Myometrial cell (primary cell): ENCODE results near the gene KRTAP13-3. TPM values are rescaled to one million over a fixed set of nuclear protein-coding genes. Genes with fewer than 3 reads are reported as not detected.

Experiments used
- total RNA-seq: library from RNA; depleted of rRNA; stranded (reverse); fragments of >200 nt; gene quantifications from 2 replicates; pipeline ENCODE4 v1.2.3, GENCODE V29; 2015

KRTAP13-3 gene
- not detected in 2 replicates for total RNA-seq

GRCh38 chr21:30425826-30426225 is at the start of gene KRTAP13-3:
Gene KRTAP13-3 (minus strand): TSS chr21:30425926. CDS start chr21:30425912, 14 bp downstream.

GRCh38 chr21:30439975-30440374 is 14.2 kb upstream of the KRTAP13-3 start, which contains the start of gene KRTAP15-1:
Gene KRTAP15-1 (plus strand): TSS chr21:30440275. CDS start chr21:30440328, 53 bp downstream.

GRCh38 chr21:30430170-30430655 is 4.5 kb upstream of the KRTAP13-3 start, which contains the start of gene KRTAP13-4:
Gene KRTAP13-4 (plus strand): TSS chr21:30430220. CDS start chr21:30430276, 56 bp downstream.

GRCh38 chr21:30395731-30396130 is 30.0 kb downstream of the KRTAP13-3 start, which contains the start of gene KRTAP13-1:
Gene KRTAP13-1 (plus strand): TSS chr21:30396031. CDS start chr21:30396087, 56 bp downstream.

Other genes with a start within 250 kb of the KRTAP13-3 start
- not detected in 2 replicates for gene CLDN8, start 209.8 kb downstream of the KRTAP13-3 start, total RNA-seq
- gene KRTAP24-1, start 143.0 kb downstream of the KRTAP13-3 start, total RNA-seq, result not detected in 2 replicates
- gene KRTAP25-1, start 136.4 kb downstream of the KRTAP13-3 start, total RNA-seq, result not detected in 2 replicates
- not detected in 2 replicates for gene KRTAP26-1, start 105.6 kb downstream of the KRTAP13-3 start, total RNA-seq
- gene KRTAP27-1, start 88.2 kb downstream of the KRTAP13-3 start, total RNA-seq, result not detected in 2 replicates
- gene KRTAP23-1, start 77.3 kb downstream of the KRTAP13-3 start, total RNA-seq, result not detected in 2 replicates
- not detected in 2 replicates for gene KRTAP13-2, start 53.7 kb downstream of the KRTAP13-3 start, total RNA-seq
- not detected in 2 replicates for gene KRTAP13-1, start 29.9 kb downstream of the KRTAP13-3 start, total RNA-seq
- gene KRTAP13-4, start 4.3 kb upstream of the KRTAP13-3 start, total RNA-seq, result not detected in 2 replicates
- gene KRTAP15-1, start 14.3 kb upstream of the KRTAP13-3 start, total RNA-seq, result not detected in 2 replicates
- gene KRTAP19-1, start 54.4 kb upstream of the KRTAP13-3 start, total RNA-seq, result not detected in 2 replicates
- gene KRTAP19-2, start 61.5 kb upstream of the KRTAP13-3 start, total RNA-seq, result not detected in 2 replicates
- gene KRTAP19-3, start 66.1 kb upstream of the KRTAP13-3 start, total RNA-seq, result not detected in 2 replicates
- gene KRTAP19-4, start 71.2 kb upstream of the KRTAP13-3 start, total RNA-seq, result not detected in 2 replicates
- gene KRTAP19-5, start 76.2 kb upstream of the KRTAP13-3 start, total RNA-seq, result not detected in 2 replicates
- not detected in 2 replicates for gene KRTAP19-6, start 115.9 kb upstream of the KRTAP13-3 start, total RNA-seq
- gene KRTAP19-7, start 135.4 kb upstream of the KRTAP13-3 start, total RNA-seq, result not detected in 2 replicates
- not detected in 2 replicates for gene KRTAP22-2, start 164.5 kb upstream of the KRTAP13-3 start, total RNA-seq
- not detected in 2 replicates for gene KRTAP6-3, start 166.5 kb upstream of the KRTAP13-3 start, total RNA-seq
- not detected in 2 replicates for gene KRTAP6-2, start 173.0 kb upstream of the KRTAP13-3 start, total RNA-seq
- gene KRTAP22-1, start 175.2 kb upstream of the KRTAP13-3 start, total RNA-seq, result not detected in 2 replicates
- not detected in 2 replicates for gene KRTAP6-1, start 188.0 kb upstream of the KRTAP13-3 start, total RNA-seq
- gene KRTAP20-1, start 190.5 kb upstream of the KRTAP13-3 start, total RNA-seq, result not detected in 2 replicates
- gene KRTAP20-4, start 194.7 kb upstream of the KRTAP13-3 start, total RNA-seq, result not detected in 2 replicates
- gene KRTAP20-2, start 209.3 kb upstream of the KRTAP13-3 start, total RNA-seq, result not detected in 2 replicates
- not detected in 2 replicates for gene KRTAP20-3, start 216.9 kb upstream of the KRTAP13-3 start, total RNA-seq